Tibial nerve (tissue), 4 donors: ENCODE measurements around the gene AEBP1.

Source experiments
- EP300 ChIP-seq, 2 donors: sonication (generic); formaldehyde crosslinking; IDR thresholded peaks; one replicate each; pipeline ENCODE4 v1.6.1; 2017; ENCODE audit warnings: antibody characterized with exemption in 2 of 2, mild to moderate bottlenecking in 1 of 2
- TF ChIP-seq, protein P1 (sequence below), 5 experiments: fragments of 200-600 bp in 3 of 5; fragments of 450-650 bp in 2 of 5; sonication (generic) in 3 of 5; IDR thresholded peaks; one replicate each; pipeline ENCODE4 v1.5.1; 2016 to 2019; ENCODE audit warnings: antibody characterized with exemption in 5 of 5, mild to moderate bottlenecking in 3 of 5, moderate library complexity in 2 of 5

DNA sequence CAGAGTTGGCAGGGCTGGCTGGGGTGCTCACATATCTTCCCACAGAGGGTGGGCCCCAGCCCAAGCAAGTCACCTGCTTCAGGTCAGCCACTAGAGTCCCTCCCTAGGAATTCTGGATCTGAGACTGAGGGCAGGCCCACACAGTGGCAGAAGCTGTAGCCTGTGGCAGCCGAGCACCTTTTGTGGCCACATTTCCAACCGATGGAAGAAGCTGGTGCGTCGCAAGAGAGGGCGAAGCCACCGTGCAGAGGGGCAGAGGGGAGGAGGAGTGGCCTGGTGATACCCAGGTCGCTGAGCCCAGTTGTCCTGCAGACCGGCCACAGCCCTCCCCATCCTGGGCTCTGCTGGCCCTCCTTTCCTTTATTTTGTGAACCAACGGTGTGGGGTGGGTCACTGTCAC, 27.1 kb upstream of the AEBP1 start:
- TF ChIP-seq, protein P1, sequence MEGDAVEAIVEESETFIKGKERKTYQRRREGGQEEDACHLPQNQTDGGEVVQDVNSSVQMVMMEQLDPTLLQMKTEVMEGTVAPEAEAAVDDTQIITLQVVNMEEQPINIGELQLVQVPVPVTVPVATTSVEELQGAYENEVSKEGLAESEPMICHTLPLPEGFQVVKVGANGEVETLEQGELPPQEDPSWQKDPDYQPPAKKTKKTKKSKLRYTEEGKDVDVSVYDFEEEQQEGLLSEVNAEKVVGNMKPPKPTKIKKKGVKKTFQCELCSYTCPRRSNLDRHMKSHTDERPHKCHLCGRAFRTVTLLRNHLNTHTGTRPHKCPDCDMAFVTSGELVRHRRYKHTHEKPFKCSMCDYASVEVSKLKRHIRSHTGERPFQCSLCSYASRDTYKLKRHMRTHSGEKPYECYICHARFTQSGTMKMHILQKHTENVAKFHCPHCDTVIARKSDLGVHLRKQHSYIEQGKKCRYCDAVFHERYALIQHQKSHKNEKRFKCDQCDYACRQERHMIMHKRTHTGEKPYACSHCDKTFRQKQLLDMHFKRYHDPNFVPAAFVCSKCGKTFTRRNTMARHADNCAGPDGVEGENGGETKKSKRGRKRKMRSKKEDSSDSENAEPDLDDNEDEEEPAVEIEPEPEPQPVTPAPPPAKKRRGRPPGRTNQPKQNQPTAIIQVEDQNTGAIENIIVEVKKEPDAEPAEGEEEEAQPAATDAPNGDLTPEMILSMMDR (IDR thresholded peaks at IDR 0.05) = no peak
- TF ChIP-seq EP300 (IDR thresholded peaks at IDR 0.05) = no peak
